GM12874 (cell line): ENCODE measurements around the gene TTN.

ENCODE experiments used
- TF ChIP-seq, protein P1 (sequence below): IDR thresholded peaks from 2 replicates; pipeline ENCODE4 v1.5.1; 2011; ENCODE audit warnings: low read depth, mild to moderate bottlenecking, control low read depth, low read length, moderate library complexity; ENCODE audit not compliant: insufficient read depth

The TTN gene

DNA sequence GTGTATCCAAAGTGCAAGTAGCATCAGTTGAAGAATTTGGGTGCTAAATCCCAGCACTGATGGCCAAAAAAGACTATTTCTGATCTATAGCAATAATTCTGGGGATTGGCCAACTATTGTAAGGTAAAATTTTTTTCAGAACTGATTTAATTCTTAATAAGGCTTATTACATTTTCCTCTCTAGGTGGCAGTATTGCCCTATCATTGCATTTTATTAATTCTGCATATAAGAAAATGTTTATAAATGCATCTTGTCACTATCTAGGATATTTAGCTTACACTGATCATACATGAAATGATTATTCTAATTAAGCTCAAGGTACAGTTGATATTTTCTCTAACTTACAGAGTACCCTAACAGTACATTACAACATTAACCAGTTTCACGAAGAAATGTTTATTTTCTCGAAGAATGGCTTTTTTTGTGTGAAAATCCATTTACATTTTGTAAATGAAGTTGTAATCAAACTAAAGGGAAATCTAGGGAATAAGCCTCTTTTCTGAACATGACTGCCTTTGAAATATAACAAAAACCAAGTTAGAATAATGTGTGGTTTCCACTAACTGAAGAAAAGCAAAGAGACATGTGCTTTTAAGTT, 11.0 kb downstream of the TTN start:
- TF ChIP-seq, protein P1, sequence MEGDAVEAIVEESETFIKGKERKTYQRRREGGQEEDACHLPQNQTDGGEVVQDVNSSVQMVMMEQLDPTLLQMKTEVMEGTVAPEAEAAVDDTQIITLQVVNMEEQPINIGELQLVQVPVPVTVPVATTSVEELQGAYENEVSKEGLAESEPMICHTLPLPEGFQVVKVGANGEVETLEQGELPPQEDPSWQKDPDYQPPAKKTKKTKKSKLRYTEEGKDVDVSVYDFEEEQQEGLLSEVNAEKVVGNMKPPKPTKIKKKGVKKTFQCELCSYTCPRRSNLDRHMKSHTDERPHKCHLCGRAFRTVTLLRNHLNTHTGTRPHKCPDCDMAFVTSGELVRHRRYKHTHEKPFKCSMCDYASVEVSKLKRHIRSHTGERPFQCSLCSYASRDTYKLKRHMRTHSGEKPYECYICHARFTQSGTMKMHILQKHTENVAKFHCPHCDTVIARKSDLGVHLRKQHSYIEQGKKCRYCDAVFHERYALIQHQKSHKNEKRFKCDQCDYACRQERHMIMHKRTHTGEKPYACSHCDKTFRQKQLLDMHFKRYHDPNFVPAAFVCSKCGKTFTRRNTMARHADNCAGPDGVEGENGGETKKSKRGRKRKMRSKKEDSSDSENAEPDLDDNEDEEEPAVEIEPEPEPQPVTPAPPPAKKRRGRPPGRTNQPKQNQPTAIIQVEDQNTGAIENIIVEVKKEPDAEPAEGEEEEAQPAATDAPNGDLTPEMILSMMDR = no peak

DNA sequence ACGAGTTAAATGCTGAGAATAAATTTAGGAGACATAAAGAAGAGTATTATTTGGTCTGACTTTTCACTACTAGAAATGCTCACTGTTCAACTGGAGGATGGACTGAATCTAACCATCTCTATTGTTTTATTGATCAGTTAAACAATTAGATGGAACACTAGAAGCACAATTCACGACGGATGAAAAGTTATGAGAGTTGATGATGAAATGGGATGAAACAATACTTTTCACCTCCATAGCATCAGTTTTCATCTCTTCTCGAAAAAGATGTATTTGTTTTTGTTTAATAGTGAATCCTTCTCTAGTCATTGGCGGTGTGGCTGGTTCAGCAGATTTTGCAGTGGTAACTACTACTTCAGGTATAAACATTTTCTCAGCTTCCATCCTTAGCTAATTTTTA, 19.3 kb downstream of the TTN start:
- TF ChIP-seq, protein P1 = no peak

DNA sequence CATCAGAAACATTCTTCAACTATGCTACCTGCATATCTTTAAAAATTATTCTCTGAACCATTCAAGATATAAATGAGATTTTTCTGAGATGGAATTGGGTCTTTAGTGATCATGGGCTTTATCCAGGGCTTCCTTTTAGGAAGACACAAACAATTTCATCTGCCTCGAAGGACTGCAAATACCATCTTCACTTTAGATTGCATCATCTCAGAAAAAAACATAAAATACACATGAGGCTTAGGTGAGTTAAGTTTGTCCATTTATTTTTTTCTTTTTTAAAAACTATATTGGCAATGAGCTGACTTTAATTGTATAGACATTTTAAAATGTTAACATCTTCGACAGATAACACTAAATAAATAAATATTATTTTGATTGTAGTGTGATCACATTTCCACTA, 20.1 kb downstream of the TTN start:
- TF ChIP-seq, protein P1 = no peak

DNA sequence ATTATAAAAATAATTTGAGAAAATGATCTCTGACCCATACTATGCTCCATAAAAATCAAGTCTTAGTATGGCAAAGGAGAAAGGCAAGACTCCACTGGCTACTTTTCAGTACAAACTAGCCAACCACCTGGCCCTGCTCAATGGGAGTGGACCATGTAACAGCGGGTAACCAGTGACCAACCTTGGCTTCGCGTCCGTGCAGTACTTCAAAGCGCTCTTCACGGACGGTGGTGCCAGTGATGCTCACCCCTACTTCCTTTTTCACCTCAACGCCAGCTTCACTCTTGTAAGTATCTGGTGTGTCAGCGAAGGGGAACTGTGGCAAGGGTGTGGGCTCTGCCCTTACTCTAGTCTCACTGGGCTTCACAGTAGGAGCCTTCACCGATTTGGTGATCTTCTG, 23.3 kb downstream of the TTN start:
- TF ChIP-seq, protein P1 = no peak

DNA sequence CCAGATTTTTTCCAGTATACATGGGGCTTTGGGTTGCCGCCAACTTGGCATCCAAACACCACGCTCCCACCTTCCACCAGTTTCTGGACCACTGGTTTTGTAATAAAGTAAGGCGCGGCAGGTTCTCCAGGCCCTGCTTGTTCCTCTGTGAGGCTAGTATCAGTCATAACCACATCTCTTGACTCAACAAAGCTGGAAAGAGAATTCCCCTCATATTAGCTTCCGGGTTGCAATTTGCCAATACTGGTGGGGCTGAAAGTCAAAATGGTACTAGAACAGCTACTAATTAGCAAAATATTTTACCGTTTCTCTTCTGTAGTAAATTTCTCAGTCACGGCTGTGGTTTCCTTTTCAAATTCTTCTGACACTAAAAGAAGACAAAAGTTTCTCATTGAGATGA, 25.0 kb downstream of the TTN start:
- TF ChIP-seq, protein P1 = no peak

DNA sequence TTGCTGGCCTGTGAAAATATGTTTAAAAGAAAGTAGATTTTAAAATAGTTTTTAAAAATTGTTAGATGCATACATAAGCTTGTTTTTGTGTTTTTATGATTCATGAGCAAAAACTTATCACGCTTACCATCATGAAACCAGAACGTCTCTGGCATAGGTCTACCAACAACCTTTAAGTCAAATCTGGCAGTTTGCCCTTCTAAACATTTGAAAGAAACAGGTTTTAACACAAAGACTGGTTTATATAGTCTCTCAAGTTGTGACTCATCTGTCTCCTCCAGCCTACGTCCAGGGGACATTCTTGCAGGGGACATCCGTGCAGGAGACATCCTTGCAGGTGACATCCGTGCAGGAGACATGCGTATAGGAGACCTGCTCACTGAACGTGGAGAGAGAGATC, 29.6 kb downstream of the TTN start:
- TF ChIP-seq, protein P1 = no peak

DNA sequence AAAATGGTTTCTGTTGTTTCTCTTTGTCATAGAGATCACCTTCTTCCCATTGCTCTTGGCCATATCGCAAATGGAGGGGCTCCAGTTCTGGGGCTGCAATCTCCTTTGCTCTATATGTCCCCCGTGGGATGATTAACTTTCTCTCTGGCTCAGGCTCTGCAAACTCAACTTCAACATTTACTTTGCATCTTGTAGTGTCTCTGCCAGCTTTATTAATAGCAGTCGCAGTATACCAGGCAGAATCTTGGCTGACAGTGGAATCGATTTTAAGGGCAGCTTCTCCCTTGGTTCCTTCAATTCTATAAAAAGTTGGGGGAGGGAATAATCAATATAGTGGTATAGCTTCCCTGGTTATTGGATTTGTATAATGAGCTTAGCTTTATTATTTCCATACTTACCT, 30.5 kb downstream of the TTN start:
- TF ChIP-seq, protein P1 = no peak
